HepG2 (cell line): ENCODE results near the gene TXNDC12. TPM values are rescaled to one million over a fixed set of nuclear protein-coding genes. Genes with fewer than 3 reads are reported as not detected.

Experiments
- ATAD3A ChIP-seq: sonication (generic); formaldehyde crosslinking; IDR thresholded peaks from 2 replicates; pipeline ENCODE4 v1.4.0; 2020; ENCODE audit warnings: missing genetic modification reagents
- ERF ChIP-seq: IDR thresholded peaks from 2 replicates; pipeline ENCODE4 v1.6.1; 2018; ENCODE audit warnings: missing biosample characterization, missing genetic modification reagents
- FOXK1 ChIP-seq: sonication (generic); formaldehyde crosslinking; IDR thresholded peaks from 2 replicates; pipeline ENCODE4 v1.4.0; 2020; ENCODE audit warnings: low read depth, missing genetic modification reagents, borderline replicate concordance
- HMG20B ChIP-seq: conservative IDR thresholded peaks from 2 replicates; pipeline ENCODE4 v1.6.1; 2016; ENCODE audit warnings: missing genetic modification reagents, missing compliant biosample characterization
- HOXD1 ChIP-seq: sonication (generic); formaldehyde crosslinking; IDR thresholded peaks from 2 replicates; pipeline ENCODE4 v1.5.0; 2020; ENCODE audit warnings: missing genetic modification reagents
- MAFF ChIP-seq: IDR thresholded peaks from 2 replicates; pipeline ENCODE4 v1.6.1; 2011; ENCODE audit warnings: low read depth, low read length, improper control_type of control experiment
- MATR3 ChIP-seq: sonication (generic); formaldehyde crosslinking; IDR thresholded peaks from 2 replicates; pipeline ENCODE4 v1.4.0; 2020; ENCODE audit warnings: missing genetic modification reagents
- MXD1 ChIP-seq: sonication (generic); formaldehyde crosslinking; IDR thresholded peaks from 2 replicates; pipeline ENCODE4 v1.4.0; 2020; ENCODE audit warnings: mild to moderate bottlenecking, missing genetic modification reagents
- PPARG ChIP-seq: conservative IDR thresholded peaks from 2 replicates; pipeline ENCODE4 v1.6.1; 2016; ENCODE audit warnings: missing biosample characterization, missing genetic modification reagents
- SRF ChIP-seq: IDR thresholded peaks from 2 replicates; pipeline ENCODE4 v1.6.1; 2011; ENCODE audit warnings: mild to moderate bottlenecking, low read depth, low read length, moderate library complexity
- STAG1 ChIP-seq: sonication (generic); formaldehyde crosslinking; IDR thresholded peaks from 2 replicates; pipeline ENCODE4 v1.4.0; 2020; ENCODE audit warnings: missing genetic modification reagents
- TCF7 ChIP-seq: sonication (generic); IDR thresholded peaks from 2 replicates; pipeline ENCODE4 v1.6.1; 2016; ENCODE audit warnings: antibody characterized with exemption, low read depth
- TFE3 ChIP-seq: IDR thresholded peaks from 2 replicates; pipeline ENCODE4 v1.6.1; 2016
- ZBTB33 ChIP-seq: sonication (generic); formaldehyde crosslinking; IDR thresholded peaks from 2 replicates; pipeline ENCODE4 v1.4.0; 2020; ENCODE audit warnings: missing genetic modification reagents
- ZMAT5 ChIP-seq: sonication (generic); formaldehyde crosslinking; IDR thresholded peaks from 2 replicates; pipeline ENCODE4 v1.5.0; 2020; ENCODE audit warnings: mild to moderate bottlenecking, low read depth, missing genetic modification reagents, borderline replicate concordance
- ZNF142 ChIP-seq: sonication (generic); formaldehyde crosslinking; IDR thresholded peaks from 2 replicates; pipeline ENCODE4 v1.4.0; 2020; ENCODE audit warnings: missing genetic modification reagents
- ZNF557 ChIP-seq: sonication (generic); formaldehyde crosslinking; IDR thresholded peaks from 2 replicates; pipeline ENCODE4 v1.4.0; 2020; ENCODE audit warnings: missing genetic modification reagents
- ZNF766 ChIP-seq: sonication (generic); formaldehyde crosslinking; IDR thresholded peaks from 2 replicates; pipeline ENCODE4 v1.5.0; 2020; ENCODE audit warnings: missing genetic modification reagents, borderline replicate concordance
- ZNF841 ChIP-seq: sonication (generic); formaldehyde crosslinking; IDR thresholded peaks from 2 replicates; pipeline ENCODE4 v1.8.1; 2023; ENCODE audit warnings: missing genetic modification reagents, borderline replicate concordance
- ZNF891 ChIP-seq: sonication (generic); formaldehyde crosslinking; IDR thresholded peaks from 2 replicates; pipeline ENCODE4 v1.5.0; 2020; ENCODE audit warnings: mild to moderate bottlenecking, missing genetic modification reagents
- polyA plus RNA-seq, 8 experiments: library from polyadenylated mRNA; depleted of rRNA in 3 of 8; stranded (reverse) in 7 of 8; unstranded in 1 of 8; fragments of >200 nt; fragmentation: Illumina TruSeq in 4 of 8; extraction: Trizol in 4 of 8; gene quantifications; 2 replicates each; pipeline versions ENCODE4 v1.2.1 to v1.2.3, GENCODE V29; 2011 to 2016; ENCODE audit warnings: low read depth in 4 of 8, missing spikeins in 1 of 8, mixed read lengths in 1 of 8; ENCODE audit not compliant: insufficient read depth in 1 of 8
- total RNA-seq, 5 experiments: library from RNA; depleted of rRNA; stranded (reverse); fragments of >200 nt; fragmentation: Illumina TruSeq; extraction: Trizol; gene quantifications; 2 replicates each; pipeline ENCODE4 v1.2.3, GENCODE V29; 2016; ENCODE audit warnings: low read depth in 1 of 5

Gene TXNDC12
- total and polyA plus RNA-seq, 2 of the 13 experiments (the other 11 are each of a cell fraction or from before 2014, with no cell fraction given): 65.6 to 67.2 TPM

GRCh38 chr1:52037402-52037814 lies 17.6 kb downstream of the TXNDC12 start (continued):
- no peak for TF ChIP-seq ZMAT5 (CRISPR knock-in tag)
- peak; percentile 43; the same call in 1 of the 2 replicates for TF ChIP-seq ZBTB33
- TF ChIP-seq TCF7: peak; percentile 95
- peak; percentile 96 for TF ChIP-seq ERF (CRISPR knock-in tag)
- TF ChIP-seq ZNF766 (CRISPR knock-in tag): 0 out of 2 replicates have a peak, but pooled peaks have one; percentile 37
- TF ChIP-seq TFE3 (CRISPR knock-in tag): peak; percentile 75
- TF ChIP-seq PPARG (CRISPR knock-in tag): peak; percentile 90
- no peak for TF ChIP-seq ZNF557
- 0 out of 2 replicates have a peak, but pooled peaks have one; percentile 83 for TF ChIP-seq HOXD1 (CRISPR knock-in tag)
- no peak for TF ChIP-seq ZNF891 (CRISPR knock-in tag)
- 0 out of 2 replicates have a peak, but pooled peaks have one; percentile 4 for TF ChIP-seq SRF
- TF ChIP-seq FOXK1: peak; percentile 100
- peak; percentile 88 for TF ChIP-seq HMG20B (CRISPR knock-in tag)
- peak; percentile 30; the same call in 1 of the 2 replicates for TF ChIP-seq STAG1 (CRISPR knock-in tag)
- no peak for TF ChIP-seq ATAD3A
- no peak for TF ChIP-seq MAFF
- no peak for TF ChIP-seq MATR3 (CRISPR knock-in tag)
- no peak for TF ChIP-seq MXD1
- TF ChIP-seq ZNF142 (CRISPR knock-in tag): no peak
- TF ChIP-seq ZNF841 (CRISPR knock-in tag): no peak
